Heart left ventricle (tissue), 16 donors: Measurements from ENCODE around the gene NT5C2. TPM values are rescaled to one million over a fixed set of nuclear protein-coding genes. Genes with fewer than 3 reads are reported as not detected.
"Not testable (repeated sequence)": the region's sequence is repeated elsewhere in the genome, so short reads cannot be mapped to it uniquely, and the experiment has no call there.

Source experiments
- ATAC-seq, 4 donors: fragments of 200-7000 bp; cut with Tn5 transposase; one replicate each; pipeline ENCODE4 v1.9.1; 2020 to 2022; ENCODE audit warnings: moderate library complexity in 4 of 4, mild to moderate bottlenecking in 3 of 4, moderate number of reproducible peaks in 1 of 4
- DNase-seq, 5 donors: peaks; one replicate each; pipeline ENCODE4 v3.0.0-alpha.2; 2020
- H3K27ac ChIP-seq, 12 donors: fragments of 200-600 bp; sonication (generic) in 4 of 12; one replicate each; pipeline versions ENCODE4 v1.5.0 to v1.8.0; 2016 to 2022; ENCODE audit warnings: mild to moderate bottlenecking in 2 of 12
- H3K27me3 ChIP-seq, 9 donors: fragments of 200-600 bp; sonication (generic) in 2 of 9; one replicate each; pipeline versions ENCODE4 v1.5.1 to v1.8.0; 2016 to 2022; ENCODE audit warnings: mild to moderate bottlenecking in 3 of 9
- H3K36me3 ChIP-seq, 9 donors: fragments of 200-600 bp; sonication (generic) in 2 of 9; one replicate each; pipeline versions ENCODE4 v1.5.0 to v1.8.0; 2018 to 2022; ENCODE audit warnings: mild to moderate bottlenecking in 2 of 9
- H3K4me1 ChIP-seq, 12 donors: fragments of 200-600 bp; sonication (generic) in 4 of 12; one replicate each; pipeline versions ENCODE4 v1.5.0 to v1.8.0; 2016 to 2022; ENCODE audit warnings: mild to moderate bottlenecking in 3 of 12
- H3K4me3 ChIP-seq, 12 donors: fragments of 200-600 bp; sonication (generic) in 4 of 12; one replicate each; pipeline versions ENCODE4 v1.5.0 to v1.8.0; 2017 to 2022; ENCODE audit warnings: mild to moderate bottlenecking in 9 of 12, moderate library complexity in 4 of 12
- H3K9me3 ChIP-seq, 12 donors: fragments of 200-600 bp; sonication (generic) in 4 of 12; one replicate each; pipeline versions ENCODE4 v1.5.0 to v1.8.0; 2016 to 2022; ENCODE audit warnings: mild to moderate bottlenecking in 1 of 12
- POLR2A ChIP-seq, 2 donors: fragments of 450-650 bp; IDR thresholded peaks; one replicate each; pipeline ENCODE4 v1.6.1; 2017; ENCODE audit warnings: antibody characterized with exemption in 2 of 2, mild to moderate bottlenecking in 2 of 2, moderate library complexity in 2 of 2
- WGBS, 4 donors: extraction: QIAGEN DNeasy Blood & Tissue Kit in 2 of 4; methylation state at CpG; one replicate each; pipeline versions ENCODE4 v1.1.5 to v1.1.7; 2013 to 2018; 5-methylcytosine and 5-hydroxymethylcytosine counted together
- intact Hi-C, 10 donors: fragments of 100-400 bp; cut with DNase I; formaldehyde crosslinking; loops; one replicate each; pipeline versions ENCODE4 v1.11.1 to v1.14.2; 2022
- polyA plus RNA-seq, 2 donors: library from polyadenylated mRNA; stranded (reverse); fragments of 200-250 nt; gene quantifications; one replicate each; pipeline ENCODE4 v1.2.3, GENCODE V29; 2013
- total RNA-seq, 9 donors: library from RNA; depleted of rRNA in 2 of 9; stranded (reverse); fragments of >200 nt in 2 of 9; fragmentation: NEBNext Ultra II Directional in 3 of 9; extraction: Animal tissue kit (Norgen Biotek cat#: 25700) in 3 of 9; gene quantifications; one replicate each; pipeline versions ENCODE4 v1.1.0 to v1.2.4, GENCODE V29; 2016 to 2023
- TF ChIP-seq, protein P1 (sequence below), 12 donors: fragments of 200-600 bp; sonication (generic) in 4 of 12; IDR thresholded peaks; one replicate each; pipeline versions ENCODE4 v1.5.0 to v1.8.0; 2018 to 2022; ENCODE audit warnings: antibody characterized with exemption in 12 of 12, mild to moderate bottlenecking in 5 of 12
- donor health status: ischemic (EF 13 %, LVEDD 7.1; RV severe dilation, severe dysfunction).
- donor health status: healthy with polysubstance abuse.
- donor health status: DM: no; HTN: yes; CAD: no.
- donor health status: DM: no; HTN: no; CAD: no.
- donor health status: ischemic (EF 25% LVEDD 6.9; RV normal size, moderate dysfunction).
- donor health status: ischemic (EF 25% LVEDD 5.7; RV mildly dilated, moderate dysfunction).
- donor health status: healthy.
- donor health status: DM: yes; HTN: yes; CAD: no.
- donor health status: ischemic (EF 35%, LVEDD 5.7; RV mildly dilated, moderate dysfunction).
- donor health status: nonischemic (EF 11% LVEDD 7.7; RV severe dilation, severe dysfunction).
- donor health status: DM: yes; HTN: yes; CAD: no.
- donor health status: PGD.
- donor health status: ischemic (EF 29% LVEDD 5.4; RV normal size, mild dysfunction).
- donor health status: nonischemic (EF 23%, LVEDD 6.1; RV moderate dilation, normal function).

NT5C2 gene
- total and polyA plus RNA-seq, 11 donors = 26.2 to 70.6 (median 43.6) TPM

DNA sequence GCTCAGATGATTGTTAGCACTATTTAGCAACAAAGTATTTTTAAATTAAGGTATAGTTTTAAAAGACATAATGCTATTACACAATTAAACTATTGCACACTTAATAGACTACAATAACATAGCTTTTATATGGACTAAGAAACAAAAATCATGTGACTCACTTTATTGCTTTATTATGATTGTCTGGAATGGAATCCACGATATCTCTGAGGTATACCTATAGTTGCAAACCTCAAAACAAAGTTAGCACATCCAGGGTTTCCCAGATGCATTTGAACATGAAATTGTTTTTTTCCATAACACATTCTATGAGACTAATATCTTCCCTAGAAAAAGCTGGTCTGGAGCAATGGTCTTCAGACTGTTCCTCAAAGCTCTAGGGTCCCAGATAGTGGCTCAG lies 34.3 kb upstream of the NT5C2 start:
- Histone ChIP-seq H3K4me1 (peaks cover 0 to 42% (median 19%) of the 10 kb centered on the region in 12 donors), H3K27me3 (no peaks in the 10 kb centered on the region), H3K9me3 (peaks cover 0 to 25% (median 16%) of the 10 kb centered on the region in 12 donors), H3K36me3 (no peaks in the 10 kb centered on the region), H3K4me3 (no peak overlapping the region), H3K27ac (peak overlapping the region in 10 of 12 donors; percentile 26 to 92 (median 76))
- no peak for DNase-seq
- 90 to 95% (median 93%) methylated on average over 1 of the region's 1 CpG for WGBS, 4 donors
- intact Hi-C loops = loop anchor here in 2 of 10 donors (2.0 to 5.0 kb wide), 2 partner anchors 35 kb away; partner anchors contain the start of gene NT5C2 (in 2 of the 2)
- no peak for ATAC-seq
- no peak for TF ChIP-seq POLR2A (IDR thresholded peaks at IDR 0.05)
- TF ChIP-seq, protein P1, sequence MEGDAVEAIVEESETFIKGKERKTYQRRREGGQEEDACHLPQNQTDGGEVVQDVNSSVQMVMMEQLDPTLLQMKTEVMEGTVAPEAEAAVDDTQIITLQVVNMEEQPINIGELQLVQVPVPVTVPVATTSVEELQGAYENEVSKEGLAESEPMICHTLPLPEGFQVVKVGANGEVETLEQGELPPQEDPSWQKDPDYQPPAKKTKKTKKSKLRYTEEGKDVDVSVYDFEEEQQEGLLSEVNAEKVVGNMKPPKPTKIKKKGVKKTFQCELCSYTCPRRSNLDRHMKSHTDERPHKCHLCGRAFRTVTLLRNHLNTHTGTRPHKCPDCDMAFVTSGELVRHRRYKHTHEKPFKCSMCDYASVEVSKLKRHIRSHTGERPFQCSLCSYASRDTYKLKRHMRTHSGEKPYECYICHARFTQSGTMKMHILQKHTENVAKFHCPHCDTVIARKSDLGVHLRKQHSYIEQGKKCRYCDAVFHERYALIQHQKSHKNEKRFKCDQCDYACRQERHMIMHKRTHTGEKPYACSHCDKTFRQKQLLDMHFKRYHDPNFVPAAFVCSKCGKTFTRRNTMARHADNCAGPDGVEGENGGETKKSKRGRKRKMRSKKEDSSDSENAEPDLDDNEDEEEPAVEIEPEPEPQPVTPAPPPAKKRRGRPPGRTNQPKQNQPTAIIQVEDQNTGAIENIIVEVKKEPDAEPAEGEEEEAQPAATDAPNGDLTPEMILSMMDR (IDR thresholded peaks at IDR 0.05) = no peak

DNA sequence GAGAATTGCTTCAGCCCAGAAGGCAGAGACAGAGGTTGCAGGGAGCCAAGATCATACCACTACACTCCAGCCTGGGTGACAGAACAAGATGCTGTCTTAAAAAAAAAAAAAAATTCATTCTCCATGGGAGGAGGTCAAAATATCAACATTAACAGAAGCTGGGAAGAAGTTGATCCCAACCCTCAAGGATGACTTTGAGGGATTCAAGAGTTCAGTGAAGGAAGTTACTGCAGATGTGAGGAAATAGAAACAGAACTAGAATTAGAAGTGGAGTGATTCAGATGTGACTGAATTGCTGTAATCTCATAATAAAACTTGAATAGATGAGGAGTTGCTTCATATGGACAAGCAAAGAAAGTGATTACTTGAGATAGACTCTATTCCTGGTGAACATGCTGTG lies 32.9 kb upstream of the NT5C2 start:
- peaks cover 0 to 29% (median 11%) of the 10 kb centered on the region in 12 donors for H3K4me1 ChIP-seq
- H3K27ac ChIP-seq = peak overlapping the region in 1 of 12 donors; percentile 12
- H3K27me3 ChIP-seq = no peaks in the 10 kb centered on the region
- no peak overlapping the region for H3K4me3 ChIP-seq
- intact Hi-C loops = loop anchor here in 2 of 10 donors (2.0 to 5.0 kb wide), 2 partner anchors 33 to 34 kb away; partner anchors contain the start of gene NT5C2 (in 2 of the 2)
- no peak for TF ChIP-seq POLR2A (IDR thresholded peaks at IDR 0.05)
- TF ChIP-seq, protein P1 (IDR thresholded peaks at IDR 0.05) = no peak
- no peaks in the 10 kb centered on the region for H3K36me3 ChIP-seq
- ATAC-seq = no peak
- peaks cover 0 to 30% (median 16%) of the 10 kb centered on the region in 12 donors for H3K9me3 ChIP-seq
- DNase-seq = no peak

DNA sequence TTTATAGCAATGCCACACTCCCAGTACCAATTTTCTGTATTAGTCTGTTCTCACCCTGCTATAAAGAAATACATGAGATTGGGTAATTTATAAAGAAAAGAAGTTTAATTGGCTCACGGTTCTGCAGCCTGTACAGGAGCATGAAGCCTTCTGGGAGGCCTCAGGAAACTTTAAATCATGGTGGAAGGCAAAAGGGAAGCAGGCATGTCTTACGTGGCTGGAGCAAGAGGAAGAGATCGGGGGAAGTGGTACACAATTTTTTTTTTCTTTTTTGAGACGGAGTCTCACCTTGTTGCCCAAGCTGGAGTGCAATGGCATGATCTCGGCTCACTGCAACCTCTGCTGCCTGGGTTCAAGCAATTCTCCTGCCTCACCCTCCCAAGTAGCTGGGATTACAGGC lies 31.6 kb upstream of the NT5C2 start:
- H3K27me3 ChIP-seq, DNase-seq, H3K36me3 ChIP-seq, H3K4me3 ChIP-seq, ATAC-seq: not testable (repeated sequence)
- Histone ChIP-seq H3K9me3 (peaks cover 0 to 30% (median 16%) of the 10 kb centered on the region in 12 donors), H3K27ac (peak overlapping the region in 1 of 12 donors; percentile 68), H3K4me1 (peaks cover 0 to 18% (median 0%) of the 10 kb centered on the region in 12 donors)
- 81 to 85% (median 83%) methylated on average over 5 of the region's 5 CpGs for WGBS, 4 donors
- intact Hi-C loops = loop anchor here in 1 of 10 donors (5.0 kb wide), 1 partner anchor 32 kb away; the partner anchor contains the start of gene NT5C2

DNA sequence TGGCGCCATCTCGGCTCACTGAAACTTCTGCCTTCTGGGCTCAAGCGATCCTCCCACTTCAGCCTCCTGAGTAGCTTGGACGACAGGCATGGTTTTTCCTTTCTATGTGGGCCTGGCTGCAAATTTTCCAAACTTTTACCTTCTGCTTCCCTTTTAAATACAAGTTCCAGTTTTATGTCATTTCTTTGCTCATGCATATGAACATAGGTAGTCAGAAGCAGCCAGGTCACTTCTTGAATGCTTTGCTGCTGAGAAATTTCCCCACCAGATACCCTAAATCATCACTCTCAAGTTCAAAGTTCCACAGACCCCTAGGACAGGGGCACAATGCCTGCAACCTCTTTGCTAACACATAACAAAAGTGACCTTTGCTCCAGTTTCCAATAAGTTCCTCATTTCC lies 31.1 kb upstream of the NT5C2 start:
- no peak for DNase-seq
- peak overlapping the region in 1 of 12 donors; percentile 68 for H3K27ac ChIP-seq
- TF ChIP-seq POLR2A (IDR thresholded peaks at IDR 0.05) = no peak
- TF ChIP-seq, protein P1 (IDR thresholded peaks at IDR 0.05) = no peak

DNA sequence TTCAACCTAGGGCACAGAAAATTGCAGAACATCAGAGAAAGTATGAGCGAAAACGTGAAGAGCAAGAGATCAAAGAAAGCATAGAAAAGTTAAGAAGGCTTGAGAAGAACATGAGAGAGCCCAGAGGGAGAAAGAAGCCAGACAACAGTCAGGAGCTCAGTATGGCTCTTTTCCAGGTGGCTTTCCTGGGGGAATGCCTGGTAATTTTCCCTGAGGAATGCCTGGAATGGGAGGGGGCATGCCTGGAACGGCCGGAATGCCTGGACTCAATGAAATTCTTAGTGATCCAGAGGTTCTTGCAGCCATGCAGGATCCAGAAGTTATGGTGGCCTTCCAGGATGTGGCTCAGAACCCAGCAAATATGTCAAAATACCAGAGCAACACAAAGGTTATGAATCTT lies 23.3 kb upstream of the NT5C2 start:
- ATAC-seq, intact Hi-C loops, H3K27me3 ChIP-seq, DNase-seq, H3K4me3 ChIP-seq, H3K27ac ChIP-seq, H3K36me3 ChIP-seq, H3K9me3 ChIP-seq, H3K4me1 ChIP-seq: not testable (repeated sequence)
- 40 to 48% (median 46%) methylated on average over 4 of the region's 4 CpGs for WGBS, 4 donors

More for the DNA sequence above, 31.1 kb upstream of the NT5C2 start:
- no peaks in the 10 kb centered on the region for H3K27me3 ChIP-seq
- ATAC-seq = no peak
- peaks cover 0 to 12% (median 0%) of the 10 kb centered on the region in 12 donors for H3K4me1 ChIP-seq
- 90 to 97% (median 92%) methylated on average over 4 of the region's 4 CpGs for WGBS, 4 donors
- intact Hi-C loops = no loop called here
- peaks cover 0 to 30% (median 16%) of the 10 kb centered on the region in 12 donors for H3K9me3 ChIP-seq
- H3K4me3 ChIP-seq = no peak overlapping the region
- no peaks in the 10 kb centered on the region for H3K36me3 ChIP-seq
